C4-2B (cell line): ENCODE measurements around the gene SNAP47.
"Not testable (repeated sequence)": the region's sequence is repeated elsewhere in the genome, so short reads cannot be mapped to it uniquely, and the experiment has no call there.

Source experiments
- ZFX ChIP-seq: fragments of 450-650 bp; IDR thresholded peaks from 2 replicates; pipeline ENCODE4 v1.6.1; 2017
- TF ChIP-seq, protein P1 (sequence below): fragments of 450-650 bp; conservative IDR thresholded peaks from 2 replicates; pipeline ENCODE4 v1.5.1; 2017; ENCODE audit warnings: mild to moderate bottlenecking

DNA sequence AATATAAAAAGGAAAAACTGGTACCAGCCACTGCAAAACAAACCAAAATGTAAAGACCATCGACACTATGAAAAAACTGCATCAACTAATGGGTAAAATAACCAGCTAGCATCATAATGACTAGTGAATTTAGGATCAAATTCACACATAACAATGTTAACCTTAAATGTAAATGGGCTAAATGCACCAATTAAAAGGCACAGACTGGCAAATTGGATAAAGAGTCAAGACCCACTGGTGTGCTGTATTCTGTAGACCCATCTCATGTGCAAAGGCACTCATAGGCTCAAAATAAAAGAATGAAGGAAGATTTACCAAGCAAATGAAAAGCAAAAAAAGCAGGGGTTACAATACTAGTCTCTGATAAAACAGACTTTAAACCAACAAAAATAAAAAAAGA is 33.6 kb upstream of the SNAP47 start:
- TF ChIP-seq, protein P1, sequence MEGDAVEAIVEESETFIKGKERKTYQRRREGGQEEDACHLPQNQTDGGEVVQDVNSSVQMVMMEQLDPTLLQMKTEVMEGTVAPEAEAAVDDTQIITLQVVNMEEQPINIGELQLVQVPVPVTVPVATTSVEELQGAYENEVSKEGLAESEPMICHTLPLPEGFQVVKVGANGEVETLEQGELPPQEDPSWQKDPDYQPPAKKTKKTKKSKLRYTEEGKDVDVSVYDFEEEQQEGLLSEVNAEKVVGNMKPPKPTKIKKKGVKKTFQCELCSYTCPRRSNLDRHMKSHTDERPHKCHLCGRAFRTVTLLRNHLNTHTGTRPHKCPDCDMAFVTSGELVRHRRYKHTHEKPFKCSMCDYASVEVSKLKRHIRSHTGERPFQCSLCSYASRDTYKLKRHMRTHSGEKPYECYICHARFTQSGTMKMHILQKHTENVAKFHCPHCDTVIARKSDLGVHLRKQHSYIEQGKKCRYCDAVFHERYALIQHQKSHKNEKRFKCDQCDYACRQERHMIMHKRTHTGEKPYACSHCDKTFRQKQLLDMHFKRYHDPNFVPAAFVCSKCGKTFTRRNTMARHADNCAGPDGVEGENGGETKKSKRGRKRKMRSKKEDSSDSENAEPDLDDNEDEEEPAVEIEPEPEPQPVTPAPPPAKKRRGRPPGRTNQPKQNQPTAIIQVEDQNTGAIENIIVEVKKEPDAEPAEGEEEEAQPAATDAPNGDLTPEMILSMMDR = not testable (repeated sequence)
- TF ChIP-seq ZFX = not testable (repeated sequence)
